GM19193 (cell line): ENCODE results near the gene PLA2G10.
"Not testable (repeated sequence)": the region's sequence is repeated elsewhere in the genome, so short reads cannot be mapped to it uniquely, and the experiment has no call there.

Source experiments
- POLR2A ChIP-seq: IDR thresholded peaks from 4 replicates; pipeline ENCODE4 v1.6.1; 2011; ENCODE audit not compliant: insufficient read depth, insufficient read length; ENCODE audit errors: extremely low read depth

The PLA2G10 gene

GRCh38 chr16:14694129-14694528 lies at the start of gene PLA2G10:
PLA2G10 (minus strand) TSS chr16:14694308; CDS start chr16:14694229, 79 bp downstream.
- TF ChIP-seq POLR2A = not testable (repeated sequence)

GRCh38 chr16:14742273-14743128 lies 48.4 kb upstream of the PLA2G10 start, which contains the start of gene NPIPA2:
NPIPA2 (plus strand) TSS chr16:14742533; CDS start chr16:14748066, 5,533 bp downstream.
- not testable (repeated sequence) for TF ChIP-seq POLR2A

- TF ChIP-seq POLR2A = not testable (repeated sequence)
These were observed 9.3 kb upstream of the PLA2G10 start, which contains the start of gene NPIPA3 for GRCh38 chr16:14703156-14704011. NPIPA3 (plus strand) TSS chr16:14703411; CDS start chr16:14708944, 5,533 bp downstream.

- no peak for TF ChIP-seq POLR2A
These were observed 12.0 kb downstream of the PLA2G10 start for GRCh38 chr16:14682121-14682520.

GRCh38 chr16:14681115-14681514 lies 13.0 kb downstream of the PLA2G10 start:
- TF ChIP-seq POLR2A = no peak

- TF ChIP-seq POLR2A = no peak
These were observed 15.2 kb downstream of the PLA2G10 start for GRCh38 chr16:14678748-14679497.

GRCh38 chr16:14677627-14678026 lies 16.5 kb downstream of the PLA2G10 start:
- no peak for TF ChIP-seq POLR2A

GRCh38 chr16:14676633-14677032 lies 17.5 kb downstream of the PLA2G10 start:
- TF ChIP-seq POLR2A = no peak

GRCh38 chr16:14672403-14672971 lies 21.6 kb downstream of the PLA2G10 start:
- peak; percentile 41 for TF ChIP-seq POLR2A

GRCh38 chr16:14669776-14670175 lies 24.3 kb downstream of the PLA2G10 start:
- TF ChIP-seq POLR2A = no peak

GRCh38 chr16:14668556-14669223 lies 25.4 kb downstream of the PLA2G10 start:
- TF ChIP-seq POLR2A = no peak

GRCh38 chr16:14667347-14668266 lies 26.5 kb downstream of the PLA2G10 start:
- no peak for TF ChIP-seq POLR2A

- TF ChIP-seq POLR2A = no peak
These were observed 36.0 kb downstream of the PLA2G10 start for GRCh38 chr16:14658063-14658462.
